ENCODE measurements around the gene TRPC1.
"Not testable (repeated sequence)": the region's sequence is repeated elsewhere in the genome, so short reads cannot be mapped to it uniquely, and the experiment has no call there.

TRPC1 gene

DNA sequence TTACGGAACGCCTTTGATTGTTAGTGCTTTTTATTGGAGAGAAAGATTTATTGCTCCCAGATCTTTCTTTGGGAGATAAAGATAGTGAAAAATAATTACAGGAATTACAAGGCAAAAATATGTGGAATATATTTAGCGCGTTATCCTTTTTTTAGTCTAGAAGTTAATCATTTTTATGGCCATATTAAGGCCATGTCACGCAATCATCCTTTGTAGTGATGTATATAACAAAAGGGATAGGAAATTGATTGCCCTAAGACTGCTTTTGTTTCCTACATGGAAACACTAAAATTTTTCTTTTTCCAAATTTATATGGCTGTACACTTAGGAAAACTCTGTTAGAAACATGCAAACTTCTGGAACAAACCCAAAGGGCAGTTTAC, 1.5 kb downstream of the TRPC1 start:
- Histone ChIP-seq H3K36me3 (ENCODE audit: insufficient read depth, insufficient read length, low read length) (peaks cover 7% of the 10 kb centered on the region), H3K9me3 (ENCODE audit: insufficient read depth, low read length) (no peaks in the 10 kb centered on the region), H3K9ac (ENCODE audit: insufficient read length, low read depth) (peak overlapping the region; percentile 81), H3K27me3 (ENCODE audit: insufficient read depth, insufficient read length) (no peaks in the 10 kb centered on the region), H3K4me1 (ENCODE audit: insufficient read depth, insufficient read length) (no peaks in the 10 kb centered on the region), H3K4me3 (ENCODE audit: insufficient read length, low read depth) (peak overlapping the region; percentile 69)
- no peak for DNase-seq (ENCODE audit: low read depth, low spot score)
- no peak for TF ChIP-seq ZNF274 (IDR thresholded peaks at IDR 0.05; ENCODE audit: low read depth, low read length)
- TF ChIP-seq SUZ12 (IDR thresholded peaks at IDR 0.05; ENCODE audit: extremely low read depth, insufficient read depth, insufficient read length), result no peak
- TF ChIP-seq YY1 (IDR thresholded peaks at IDR 0.05; ENCODE audit: insufficient read depth, insufficient read length), result no peak

DNA sequence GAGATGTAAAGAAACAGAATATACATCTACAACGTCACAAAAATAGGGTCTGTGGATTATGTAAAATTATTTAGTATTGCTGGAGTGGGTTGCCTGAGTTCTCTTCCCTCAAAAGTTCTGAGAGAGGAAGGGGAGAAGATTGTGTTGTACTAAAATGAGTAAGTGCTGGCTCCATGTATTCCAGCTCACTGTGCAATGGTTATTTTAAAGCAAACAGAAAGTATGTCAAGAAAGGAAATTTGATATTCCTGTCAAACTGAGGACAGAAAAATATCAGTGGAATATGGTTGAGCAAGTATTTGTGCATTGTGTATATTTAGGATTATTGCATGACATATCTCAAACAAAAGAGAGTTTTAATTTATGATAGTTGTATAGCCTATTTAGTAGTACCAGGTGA, 2.2 kb downstream of the TRPC1 start:
- DNase-seq (ENCODE audit: low read depth, low spot score), result no peak
- Histone ChIP-seq H3K36me3 (ENCODE audit: insufficient read depth, insufficient read length, low read length) (peaks cover 7% of the 10 kb centered on the region), H3K4me1 (ENCODE audit: insufficient read depth, insufficient read length) (no peaks in the 10 kb centered on the region), H3K27me3 (ENCODE audit: insufficient read depth, insufficient read length) (no peaks in the 10 kb centered on the region), H3K9me3 (ENCODE audit: insufficient read depth, low read length) (no peaks in the 10 kb centered on the region), H3K4me3 (ENCODE audit: insufficient read length, low read depth) (peak overlapping the region; percentile 69), H3K9ac (ENCODE audit: insufficient read length, low read depth) (no peak overlapping the region)
- no peak for TF ChIP-seq YY1 (IDR thresholded peaks at IDR 0.05; ENCODE audit: insufficient read depth, insufficient read length)
- TF ChIP-seq SUZ12 (IDR thresholded peaks at IDR 0.05; ENCODE audit: extremely low read depth, insufficient read depth, insufficient read length), result no peak
- TF ChIP-seq ZNF274 (IDR thresholded peaks at IDR 0.05; ENCODE audit: low read depth, low read length), result no peak

GRCh38 chr3:142732066-142732465, 8.2 kb downstream of the TRPC1 start:
- Histone ChIP-seq H3K36me3 (ENCODE audit: insufficient read depth, insufficient read length, low read length) (peaks cover 7% of the 10 kb centered on the region), H3K9ac (ENCODE audit: insufficient read length, low read depth) (no peak overlapping the region), H3K4me3 (ENCODE audit: insufficient read length, low read depth) (no peak overlapping the region), H3K9me3 (ENCODE audit: insufficient read depth, low read length) (no peaks in the 10 kb centered on the region), H3K4me1 (ENCODE audit: insufficient read depth, insufficient read length) (no peaks in the 10 kb centered on the region), H3K27me3 (ENCODE audit: insufficient read depth, insufficient read length) (no peaks in the 10 kb centered on the region)
- no peak for DNase-seq (ENCODE audit: low read depth, low spot score)
- no peak for TF ChIP-seq ZNF274 (IDR thresholded peaks at IDR 0.05; ENCODE audit: low read depth, low read length)
- no peak for TF ChIP-seq SUZ12 (IDR thresholded peaks at IDR 0.05; ENCODE audit: extremely low read depth, insufficient read depth, insufficient read length)
- no peak for TF ChIP-seq YY1 (IDR thresholded peaks at IDR 0.05; ENCODE audit: insufficient read depth, insufficient read length)

DNA sequence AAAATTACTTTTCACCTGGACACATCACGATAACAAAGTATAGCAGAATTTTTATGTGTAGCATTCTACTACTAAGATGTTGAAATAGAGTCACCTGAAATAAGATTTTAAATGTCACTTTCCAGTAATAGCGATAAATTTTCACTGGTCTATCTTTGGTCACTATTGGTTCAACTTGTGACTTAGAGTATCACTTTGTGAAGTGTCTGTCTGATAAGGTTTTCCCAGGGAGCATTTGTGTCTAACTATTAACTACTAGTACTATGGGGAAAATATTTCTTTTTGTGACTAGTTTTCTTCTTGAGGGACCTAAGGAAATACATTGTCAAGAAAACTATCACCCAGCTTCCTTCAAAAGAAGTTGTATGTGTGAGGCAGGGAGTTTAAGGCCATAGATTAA, 11.0 kb downstream of the TRPC1 start:
- Histone ChIP-seq H3K4me3 (ENCODE audit: insufficient read length, low read depth) (no peak overlapping the region), H3K4me1 (ENCODE audit: insufficient read depth, insufficient read length) (no peaks in the 10 kb centered on the region), H3K9ac (ENCODE audit: insufficient read length, low read depth) (no peak overlapping the region), H3K9me3 (ENCODE audit: insufficient read depth, low read length) (no peaks in the 10 kb centered on the region), H3K27me3 (ENCODE audit: insufficient read depth, insufficient read length) (no peaks in the 10 kb centered on the region), H3K36me3 (ENCODE audit: insufficient read depth, insufficient read length, low read length) (peaks cover 8% of the 10 kb centered on the region)
- TF ChIP-seq YY1 (IDR thresholded peaks at IDR 0.05; ENCODE audit: insufficient read depth, insufficient read length) (no peak), ZNF274 (IDR thresholded peaks at IDR 0.05; ENCODE audit: low read depth, low read length) (no peak)
- no peak for DNase-seq (ENCODE audit: low read depth, low spot score)

DNA sequence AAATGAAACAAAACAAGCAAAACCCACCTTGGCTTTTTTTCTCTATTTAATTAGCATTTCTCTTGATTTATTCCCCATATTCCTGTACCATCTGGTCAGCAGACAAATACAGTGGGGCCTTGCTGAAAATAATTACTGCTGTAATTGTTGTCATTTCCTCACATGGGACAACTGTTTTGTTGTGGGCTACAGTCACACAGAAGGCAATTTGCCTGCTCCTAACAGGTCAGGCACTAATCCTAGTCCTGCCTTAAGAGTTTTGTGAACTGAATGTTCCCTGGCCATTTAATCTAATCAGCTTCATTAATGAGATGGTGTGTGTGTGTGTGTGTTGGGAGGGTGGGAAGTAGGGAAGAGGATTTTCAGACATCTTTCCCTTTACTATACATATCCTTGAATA, 11.6 kb downstream of the TRPC1 start:
- Histone ChIP-seq H3K9ac (ENCODE audit: insufficient read length, low read depth) (no peak overlapping the region), H3K27me3 (ENCODE audit: insufficient read depth, insufficient read length) (no peaks in the 10 kb centered on the region), H3K4me1 (ENCODE audit: insufficient read depth, insufficient read length) (no peaks in the 10 kb centered on the region), H3K36me3 (ENCODE audit: insufficient read depth, insufficient read length, low read length) (peaks cover 8% of the 10 kb centered on the region), H3K4me3 (ENCODE audit: insufficient read length, low read depth) (no peak overlapping the region), H3K9me3 (ENCODE audit: insufficient read depth, low read length) (no peaks in the 10 kb centered on the region)
- TF ChIP-seq ZNF274 (IDR thresholded peaks at IDR 0.05; ENCODE audit: low read depth, low read length) (no peak), YY1 (IDR thresholded peaks at IDR 0.05; ENCODE audit: insufficient read depth, insufficient read length) (no peak), SUZ12 (IDR thresholded peaks at IDR 0.05; ENCODE audit: extremely low read depth, insufficient read depth, insufficient read length) (no peak)
- no peak for DNase-seq (ENCODE audit: low read depth, low spot score)

GRCh38 chr3:142738396-142738795, 14.6 kb downstream of the TRPC1 start:
- H3K9me3 ChIP-seq (ENCODE audit: insufficient read depth, low read length), result no peaks in the 10 kb centered on the region
- H3K9ac ChIP-seq (ENCODE audit: insufficient read length, low read depth), result no peak overlapping the region
- DNase-seq (ENCODE audit: low read depth, low spot score), result no peak
- no peak overlapping the region for H3K4me3 ChIP-seq (ENCODE audit: insufficient read length, low read depth)
- H3K4me1 ChIP-seq (ENCODE audit: insufficient read depth, insufficient read length), result no peaks in the 10 kb centered on the region
- H3K36me3 ChIP-seq (ENCODE audit: insufficient read depth, insufficient read length, low read length), result peaks cover 10% of the 10 kb centered on the region
- H3K27me3 ChIP-seq (ENCODE audit: insufficient read depth, insufficient read length), result no peaks in the 10 kb centered on the region
- no peak for TF ChIP-seq SUZ12 (IDR thresholded peaks at IDR 0.05; ENCODE audit: extremely low read depth, insufficient read depth, insufficient read length)
- no peak for TF ChIP-seq YY1 (IDR thresholded peaks at IDR 0.05; ENCODE audit: insufficient read depth, insufficient read length)
- TF ChIP-seq ZNF274 (IDR thresholded peaks at IDR 0.05; ENCODE audit: low read depth, low read length), result no peak

GRCh38 chr3:142746646-142747045, 22.8 kb downstream of the TRPC1 start:
- H3K9ac ChIP-seq (ENCODE audit: insufficient read length, low read depth), result no peak overlapping the region
- no peak for DNase-seq (ENCODE audit: low read depth, low spot score)
- no peak for TF ChIP-seq SUZ12 (IDR thresholded peaks at IDR 0.05; ENCODE audit: extremely low read depth, insufficient read depth, insufficient read length)
- TF ChIP-seq ZNF274 (IDR thresholded peaks at IDR 0.05; ENCODE audit: low read depth, low read length), result no peak
- TF ChIP-seq YY1 (IDR thresholded peaks at IDR 0.05; ENCODE audit: insufficient read depth, insufficient read length), result no peak
- peaks cover 36% of the 10 kb centered on the region for H3K36me3 ChIP-seq (ENCODE audit: insufficient read depth, insufficient read length, low read length)
- no peaks in the 10 kb centered on the region for H3K27me3 ChIP-seq (ENCODE audit: insufficient read depth, insufficient read length)
- no peaks in the 10 kb centered on the region for H3K9me3 ChIP-seq (ENCODE audit: insufficient read depth, low read length)
- no peaks in the 10 kb centered on the region for H3K4me1 ChIP-seq (ENCODE audit: insufficient read depth, insufficient read length)
- no peak overlapping the region for H3K4me3 ChIP-seq (ENCODE audit: insufficient read length, low read depth)

DNA sequence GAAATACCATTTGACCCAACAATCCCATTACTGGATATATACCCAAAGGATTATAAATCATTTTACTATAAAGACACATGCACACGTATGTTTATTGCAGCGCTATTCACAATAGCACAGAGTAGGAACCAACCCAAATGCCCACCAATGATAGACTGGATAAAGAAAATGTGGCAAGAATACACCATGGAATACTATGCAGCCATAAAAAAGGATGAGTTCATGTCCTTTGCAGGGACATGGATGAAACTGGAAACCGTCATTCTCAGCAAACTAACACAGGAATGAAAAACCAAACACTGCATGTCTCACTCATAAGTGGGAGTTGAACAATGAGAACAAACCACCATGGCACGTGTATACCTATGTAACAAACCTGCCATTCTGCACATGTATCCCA, 26.7 kb downstream of the TRPC1 start:
- DNase-seq (ENCODE audit: low read depth, low spot score); H3K9ac ChIP-seq (ENCODE audit: insufficient read length, low read depth); H3K9me3 ChIP-seq (ENCODE audit: insufficient read depth, low read length); H3K27me3 ChIP-seq (ENCODE audit: insufficient read depth, insufficient read length); H3K4me1 ChIP-seq (ENCODE audit: insufficient read depth, insufficient read length); H3K4me3 ChIP-seq (ENCODE audit: insufficient read length, low read depth): not testable (repeated sequence)
- peaks cover 29% of the 10 kb centered on the region for H3K36me3 ChIP-seq (ENCODE audit: insufficient read depth, insufficient read length, low read length)

GRCh38 chr3:142752605-142753004, 28.8 kb downstream of the TRPC1 start:
- not testable (repeated sequence) for H3K9ac ChIP-seq (ENCODE audit: insufficient read length, low read depth); DNase-seq (ENCODE audit: low read depth, low spot score); H3K27me3 ChIP-seq (ENCODE audit: insufficient read depth, insufficient read length); H3K4me1 ChIP-seq (ENCODE audit: insufficient read depth, insufficient read length); H3K4me3 ChIP-seq (ENCODE audit: insufficient read length, low read depth); H3K9me3 ChIP-seq (ENCODE audit: insufficient read depth, low read length)
- peaks cover 29% of the 10 kb centered on the region for H3K36me3 ChIP-seq (ENCODE audit: insufficient read depth, insufficient read length, low read length)

Data from NT2/D1 (cell line).